ENCODE data around the gene MRPS16. TPM values are rescaled to one million over a fixed set of nuclear protein-coding genes. Genes with fewer than 3 reads are reported as not detected.

The MRPS16 gene
- total RNA-seq, 1 donor from 2014 or later = 67.0 TPM

- peaks cover 14% of the 10 kb centered on the region for H3K4me1 Mint-ChIP-seq (ENCODE audit: low read depth, unreplicated experiment)
- peaks cover 8% of the 10 kb centered on the region for H3K9me3 Mint-ChIP-seq (ENCODE audit: unreplicated experiment)
- peaks cover 3% of the 10 kb centered on the region for H3K4me1 ChIP-seq (ENCODE audit: insufficient read depth, low read length)
Observed at GRCh38 chr10:73262880-73263555, 10.6 kb upstream of the MRPS16 start.

DNA sequence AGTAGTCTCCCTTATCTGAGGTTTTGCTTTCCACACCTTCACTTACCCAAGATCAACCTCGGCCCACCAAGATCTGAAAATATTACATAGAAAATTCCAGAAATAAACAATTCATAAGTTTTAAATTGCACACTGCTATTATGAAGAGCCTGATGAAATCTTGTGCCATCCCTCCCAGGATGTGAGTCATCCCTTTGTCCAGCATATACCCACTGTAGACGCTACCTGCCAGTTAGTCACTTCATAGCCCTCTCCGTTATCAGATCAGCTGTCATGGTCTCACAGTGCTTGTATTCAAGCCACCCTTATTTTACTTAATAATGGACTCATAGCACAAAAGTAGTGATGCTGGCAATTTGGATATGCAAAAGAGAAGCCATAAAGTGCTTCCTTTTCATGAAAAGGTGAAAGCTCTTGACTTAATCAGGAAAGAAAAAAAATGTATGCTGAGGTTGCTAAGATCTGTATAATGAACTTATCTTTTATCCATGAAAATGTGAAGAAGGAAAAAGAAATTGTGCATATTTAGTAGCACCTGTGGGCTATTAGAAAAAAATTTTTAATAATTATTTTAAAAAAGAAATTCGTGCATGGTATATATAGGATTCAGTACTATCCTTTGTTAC lies 9.8 kb upstream of the MRPS16 start:
- DNase-seq (ENCODE audit: low read depth) = peak; percentile 80
- H3K4me3 ChIP-seq (ENCODE audit: insufficient read depth, low read depth, low read length) = no peak overlapping the region
- no peak overlapping the region for H3K9ac ChIP-seq (ENCODE audit: low read length)
- H3K4me1 ChIP-seq (ENCODE audit: insufficient read depth, low read length) = peaks cover 3% of the 10 kb centered on the region
- TF ChIP-seq CTCF (IDR thresholded peaks at IDR 0.05; ENCODE audit: insufficient read depth, low read depth, low read length) = no peak
- TF ChIP-seq EZH2 (IDR thresholded peaks at IDR 0.05; ENCODE audit: insufficient read depth, low read length) = no peak
- peak; percentile 71 for FAIRE-seq
- peak overlapping the region; percentile 94 for H3K27ac Mint-ChIP-seq (ENCODE audit: unreplicated experiment)
- no peak overlapping the region for H3K27ac ChIP-seq (ENCODE audit: low read depth, low read length)
- no peaks in the 10 kb centered on the region for H3K9me3 ChIP-seq (ENCODE audit: insufficient read depth, low read depth, low read length)
- H3K79me2 ChIP-seq (ENCODE audit: insufficient read depth, low read length) = no peaks in the 10 kb centered on the region
- peak overlapping the region; percentile 68 for H3K4me2 ChIP-seq (ENCODE audit: low read length)
- H3K36me3 Mint-ChIP-seq (ENCODE audit: low read depth, unreplicated experiment) = no peaks in the 10 kb centered on the region
- H2AFZ ChIP-seq (ENCODE audit: low read depth, low read length) = no peak overlapping the region
- H3K4me3 Mint-ChIP-seq (ENCODE audit: unreplicated experiment) = peak overlapping the region; percentile 62
- no peaks in the 10 kb centered on the region for H3K27me3 Mint-ChIP-seq (ENCODE audit: low read depth, unreplicated experiment)
- H3K9me3 Mint-ChIP-seq (ENCODE audit: unreplicated experiment) = peaks cover 8% of the 10 kb centered on the region
- peaks cover 14% of the 10 kb centered on the region for H3K4me1 Mint-ChIP-seq (ENCODE audit: low read depth, unreplicated experiment)
- no peaks in the 10 kb centered on the region for H4K20me1 ChIP-seq (ENCODE audit: insufficient read depth, low read length)
- no peaks in the 10 kb centered on the region for H3K27me3 ChIP-seq (ENCODE audit: insufficient read depth, low read length)
- no peaks in the 10 kb centered on the region for H3K36me3 ChIP-seq (ENCODE audit: insufficient read depth, low read length)

More at GRCh38 chr10:73262880-73263555, 10.6 kb upstream of the MRPS16 start:
- DNase-seq (ENCODE audit: low read depth) (no peak), FAIRE-seq (no peak)
- Mint-ChIP-seq H3K36me3 (ENCODE audit: low read depth, unreplicated experiment) (no peaks in the 10 kb centered on the region), H3K4me3 (ENCODE audit: unreplicated experiment) (no peak overlapping the region), H3K27me3 (ENCODE audit: low read depth, unreplicated experiment) (no peaks in the 10 kb centered on the region), H3K27ac (ENCODE audit: unreplicated experiment) (peak overlapping the region; percentile 54)
- H2AFZ ChIP-seq (ENCODE audit: low read depth, low read length) = no peak overlapping the region
- H3K79me2 ChIP-seq (ENCODE audit: insufficient read depth, low read length) = no peaks in the 10 kb centered on the region
- no peak overlapping the region for H3K4me2 ChIP-seq (ENCODE audit: low read length)
- no peak overlapping the region for H3K9ac ChIP-seq (ENCODE audit: low read length)
- no peak overlapping the region for H3K4me3 ChIP-seq (ENCODE audit: insufficient read depth, low read depth, low read length)
- no peaks in the 10 kb centered on the region for H3K9me3 ChIP-seq (ENCODE audit: insufficient read depth, low read depth, low read length)
- H3K27me3 ChIP-seq (ENCODE audit: insufficient read depth, low read length) = no peaks in the 10 kb centered on the region
- H4K20me1 ChIP-seq (ENCODE audit: insufficient read depth, low read length) = no peaks in the 10 kb centered on the region
- H3K36me3 ChIP-seq (ENCODE audit: insufficient read depth, low read length) = no peaks in the 10 kb centered on the region
- H3K27ac ChIP-seq (ENCODE audit: low read depth, low read length) = no peak overlapping the region
- no peak for TF ChIP-seq CTCF (IDR thresholded peaks at IDR 0.05; ENCODE audit: insufficient read depth, low read depth, low read length)
- TF ChIP-seq EZH2 (IDR thresholded peaks at IDR 0.05; ENCODE audit: insufficient read depth, low read length) = no peak
